NCI-H146 treated with DMSO at 0.1 percent for 48 hours (cell line): ENCODE measurements around the gene SMIM10.
"Not testable (repeated sequence)": the region's sequence is repeated elsewhere in the genome, so short reads cannot be mapped to it uniquely, and the experiment has no call there.

Experiments
- DNase-seq: peaks from one replicate; lab custom pipeline; 2025; ENCODE audit not compliant: unreplicated experiment; lab: John Stamatoyannopoulos, UW

The SMIM10 gene

GRCh38 chrX:135009838-135010237 lies 19.0 kb downstream of the SMIM10 start:
- no peak for DNase-seq

DNA sequence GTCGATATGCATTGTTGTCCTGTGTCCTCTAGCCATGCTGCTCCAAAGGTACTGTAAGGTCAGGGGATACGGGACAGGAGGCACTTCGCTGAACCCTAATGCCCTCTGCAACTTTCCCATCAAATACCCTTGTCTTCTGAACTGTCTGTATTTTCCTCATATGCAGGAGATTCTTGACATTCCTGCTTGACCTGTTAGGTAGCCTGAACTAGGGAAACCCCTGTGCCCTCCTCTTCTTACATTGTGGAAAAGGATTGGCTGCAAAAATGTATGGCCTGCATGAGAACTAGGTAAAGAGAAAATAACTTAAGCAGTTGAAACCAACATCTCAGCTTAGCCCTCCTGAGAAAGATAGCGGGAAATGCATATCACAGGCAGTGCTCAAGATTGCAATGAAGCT lies 20.1 kb downstream of the SMIM10 start:
- no peak for DNase-seq

- DNase-seq: no peak
Observed at GRCh38 chrX:135015523-135016245, 24.9 kb downstream of the SMIM10 start.

- not testable (repeated sequence) for DNase-seq
Observed at GRCh38 chrX:135019890-135020289, 29.1 kb downstream of the SMIM10 start.

GRCh38 chrX:135023791-135024190 lies 33.0 kb downstream of the SMIM10 start:
- DNase-seq: not testable (repeated sequence)

- DNase-seq: no peak
Observed at GRCh38 chrX:135024526-135024925, 33.7 kb downstream of the SMIM10 start.

GRCh38 chrX:135030207-135030963 lies 39.6 kb downstream of the SMIM10 start:
- DNase-seq: not testable (repeated sequence)

DNA sequence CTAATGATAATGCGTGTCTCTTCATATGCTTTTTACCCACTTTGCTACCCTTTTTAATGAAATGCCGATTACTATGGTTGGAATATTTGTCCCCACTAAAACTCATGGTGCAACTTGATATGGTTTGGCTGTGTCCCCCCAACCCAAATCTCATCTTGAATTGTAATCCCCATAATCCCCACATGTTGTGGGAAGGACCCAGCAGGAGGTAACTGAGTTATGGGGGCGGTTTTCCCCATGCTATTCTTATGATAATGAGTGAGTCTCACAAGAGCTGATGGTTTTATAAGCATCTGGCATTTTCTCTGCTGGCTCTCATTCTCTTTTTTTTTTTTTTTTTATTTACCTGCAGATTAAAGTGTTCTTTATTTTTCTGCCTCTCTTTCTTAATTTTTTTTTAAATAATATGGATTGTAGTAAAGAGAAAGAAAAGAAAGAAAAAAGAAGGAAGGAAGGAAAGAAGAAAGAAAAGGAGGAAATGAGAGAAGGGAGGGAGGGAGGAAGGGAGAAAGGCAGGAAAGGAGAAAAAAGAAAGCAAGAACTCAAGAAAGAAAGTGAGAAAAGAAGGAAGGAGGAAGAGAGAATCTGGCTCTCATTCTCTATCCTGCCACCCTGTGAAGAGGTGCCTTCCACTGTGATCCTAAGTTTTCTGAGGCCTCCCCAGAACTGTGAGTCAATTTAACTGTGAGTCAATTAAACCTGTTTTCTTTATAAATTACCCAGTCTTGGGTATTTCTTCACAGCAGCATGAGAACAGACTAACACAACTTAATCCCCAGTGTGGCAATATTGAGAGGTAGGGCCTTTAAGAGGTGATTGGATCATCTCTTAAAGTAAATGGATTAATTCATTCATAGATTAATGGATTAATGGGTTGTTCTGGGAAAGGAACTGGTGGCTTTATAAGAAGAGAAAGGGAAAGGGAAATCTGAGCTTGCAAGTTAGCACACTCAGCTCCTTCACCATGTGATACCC lies 50.6 kb downstream of the SMIM10 start:
- DNase-seq: not testable (repeated sequence)
